Breast epithelium (tissue), 4 donors: ENCODE measurements around the gene ITPR2. TPM values are rescaled to one million over a fixed set of nuclear protein-coding genes. Genes with fewer than 3 reads are reported as not detected.

Experiments
- DNase-seq, 2 donors: peaks; one replicate each; pipeline ENCODE4 v3.0.0-alpha.2; 2019; ENCODE audit warnings: low spot score in 2 of 2
- H3K27ac ChIP-seq, 2 donors: fragments of 200-600 bp; sonication (generic) in 1 of 2; one replicate each; pipeline ENCODE4 v1.5.1; 2016 to 2019; ENCODE audit warnings: mild to moderate bottlenecking in 1 of 2
- H3K27me3 ChIP-seq, 2 donors: fragments of 200-600 bp; sonication (generic) in 1 of 2; one replicate each; pipeline versions ENCODE4 v1.5.1 to v1.6.0; 2017 to 2019; ENCODE audit warnings: control low read depth in 1 of 2, mild to moderate bottlenecking in 1 of 2
- H3K36me3 ChIP-seq: fragments of 200-600 bp; one replicate; pipeline ENCODE4 v1.5.1; 2019
- H3K4me1 ChIP-seq, 2 donors: fragments of 200-600 bp; sonication (generic); one replicate each; pipeline ENCODE4 v1.5.1; 2016 to 2019; ENCODE audit warnings: control low read depth in 1 of 2
- H3K4me3 ChIP-seq, 3 donors: fragments of 200-600 bp; sonication (generic); 1 replicate in 2 of 3; 2 replicates in 1 of 3; pipeline ENCODE4 v1.5.1; 2016 to 2019; ENCODE audit warnings: mild to moderate bottlenecking in 3 of 3, moderate library complexity in 2 of 3
- H3K9me3 ChIP-seq, 2 donors: fragments of 200-600 bp; sonication (generic) in 1 of 2; one replicate each; pipeline ENCODE4 v1.5.1; 2016 to 2019; ENCODE audit warnings: control low read depth in 1 of 2
- POLR2A ChIP-seq: fragments of 450-650 bp; IDR thresholded peaks from one replicate; pipeline ENCODE4 v1.6.1; 2016; ENCODE audit warnings: antibody characterized with exemption, mild to moderate bottlenecking, moderate library complexity
- POLR2AphosphoS5 ChIP-seq, 3 donors: sonication (generic); formaldehyde crosslinking; IDR thresholded peaks; one replicate each; pipeline ENCODE4 v1.6.1; 2017; ENCODE audit warnings: antibody characterized with exemption in 3 of 3
- intact Hi-C: fragments of 100-400 bp; cut with DNase I; formaldehyde crosslinking; loops from one replicate; pipeline ENCODE4 v1.15.1; 2023; ENCODE audit warnings: low total_unique reads
- total RNA-seq, 3 donors: library from RNA; depleted of rRNA; stranded (reverse); fragments of >200 nt; gene quantifications; one replicate each; pipeline ENCODE4 v1.1.0, GENCODE V29; 2016
- TF ChIP-seq, protein P1 (sequence below), 3 donors: fragments of 450-650 bp; IDR thresholded peaks; one replicate each; pipeline ENCODE4 v1.5.1; 2016 to 2017; ENCODE audit warnings: antibody characterized with exemption in 3 of 3, mild to moderate bottlenecking in 3 of 3, moderate library complexity in 3 of 3

The ITPR2 gene
- total RNA-seq, 3 donors from 2014 or later = 47.2 to 95.0 (median 66.5) TPM

DNA sequence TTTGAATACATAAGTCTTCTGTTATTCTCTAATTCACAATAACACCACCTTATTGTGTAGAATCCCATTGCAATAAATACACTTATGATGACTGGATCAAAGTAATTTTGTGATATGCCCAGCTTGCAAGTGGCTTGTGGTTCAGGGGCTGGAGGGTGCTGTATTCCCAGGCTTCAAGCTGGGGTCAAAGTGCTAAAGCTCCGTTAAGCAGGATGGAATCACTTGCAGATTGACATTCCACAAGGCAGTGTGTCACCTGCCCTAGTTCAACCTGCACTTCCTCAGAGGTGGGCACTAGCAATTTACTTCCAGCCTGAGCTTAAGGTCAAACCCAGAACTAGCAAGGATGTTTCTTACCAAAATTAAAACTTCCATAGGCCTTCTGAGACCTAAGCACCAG is 471.0 kb downstream of the ITPR2 start:
- DNase-seq = no peak
- Histone ChIP-seq H3K9me3 (no peaks in the 10 kb centered on the region), H3K27me3 (no peaks in the 10 kb centered on the region)

DNA sequence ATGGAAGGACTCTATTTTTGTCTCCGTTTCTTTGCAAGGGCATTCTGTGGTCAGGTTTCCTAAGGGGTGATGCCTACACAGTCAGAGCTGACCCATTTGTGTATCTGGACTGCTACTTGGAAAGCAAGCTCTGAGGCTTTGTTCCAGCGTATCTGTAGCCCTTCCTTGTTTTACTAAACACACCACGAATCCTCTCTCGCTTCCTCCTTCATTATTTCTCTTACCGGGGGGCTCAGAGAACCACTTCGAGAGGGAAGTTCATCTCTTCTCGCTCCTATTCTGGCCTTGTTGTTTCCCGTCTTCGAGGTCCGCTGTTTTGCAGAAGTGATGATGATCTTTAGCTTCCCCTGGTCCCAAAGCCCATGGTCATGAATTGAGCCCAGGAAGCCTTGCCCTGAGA is 472.9 kb downstream of the ITPR2 start:
- no peak overlapping the region for H3K27ac ChIP-seq
- H3K9me3 ChIP-seq = no peaks in the 10 kb centered on the region
- H3K36me3 ChIP-seq = no peaks in the 10 kb centered on the region
- no peaks in the 10 kb centered on the region for H3K4me1 ChIP-seq
- intact Hi-C loops = no loop called here
- no peak for DNase-seq
- H3K27me3 ChIP-seq = no peaks in the 10 kb centered on the region
- TF ChIP-seq, protein P1, sequence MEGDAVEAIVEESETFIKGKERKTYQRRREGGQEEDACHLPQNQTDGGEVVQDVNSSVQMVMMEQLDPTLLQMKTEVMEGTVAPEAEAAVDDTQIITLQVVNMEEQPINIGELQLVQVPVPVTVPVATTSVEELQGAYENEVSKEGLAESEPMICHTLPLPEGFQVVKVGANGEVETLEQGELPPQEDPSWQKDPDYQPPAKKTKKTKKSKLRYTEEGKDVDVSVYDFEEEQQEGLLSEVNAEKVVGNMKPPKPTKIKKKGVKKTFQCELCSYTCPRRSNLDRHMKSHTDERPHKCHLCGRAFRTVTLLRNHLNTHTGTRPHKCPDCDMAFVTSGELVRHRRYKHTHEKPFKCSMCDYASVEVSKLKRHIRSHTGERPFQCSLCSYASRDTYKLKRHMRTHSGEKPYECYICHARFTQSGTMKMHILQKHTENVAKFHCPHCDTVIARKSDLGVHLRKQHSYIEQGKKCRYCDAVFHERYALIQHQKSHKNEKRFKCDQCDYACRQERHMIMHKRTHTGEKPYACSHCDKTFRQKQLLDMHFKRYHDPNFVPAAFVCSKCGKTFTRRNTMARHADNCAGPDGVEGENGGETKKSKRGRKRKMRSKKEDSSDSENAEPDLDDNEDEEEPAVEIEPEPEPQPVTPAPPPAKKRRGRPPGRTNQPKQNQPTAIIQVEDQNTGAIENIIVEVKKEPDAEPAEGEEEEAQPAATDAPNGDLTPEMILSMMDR (IDR thresholded peaks at IDR 0.05) = no peak
- TF ChIP-seq POLR2A (no peak), POLR2AphosphoS5 (IDR thresholded peaks at IDR 0.05) (no peak)
- no peak overlapping the region for H3K4me3 ChIP-seq

More for the DNA sequence above, 471.0 kb downstream of the ITPR2 start:
- H3K4me3 ChIP-seq = no peak overlapping the region
- no peaks in the 10 kb centered on the region for H3K4me1 ChIP-seq
- intact Hi-C loops = no loop called here
- no peak overlapping the region for H3K27ac ChIP-seq
- TF ChIP-seq POLR2A (no peak), POLR2AphosphoS5 (IDR thresholded peaks at IDR 0.05) (no peak)
- TF ChIP-seq, protein P1 (IDR thresholded peaks at IDR 0.05) = no peak
- H3K36me3 ChIP-seq = no peaks in the 10 kb centered on the region

DNA sequence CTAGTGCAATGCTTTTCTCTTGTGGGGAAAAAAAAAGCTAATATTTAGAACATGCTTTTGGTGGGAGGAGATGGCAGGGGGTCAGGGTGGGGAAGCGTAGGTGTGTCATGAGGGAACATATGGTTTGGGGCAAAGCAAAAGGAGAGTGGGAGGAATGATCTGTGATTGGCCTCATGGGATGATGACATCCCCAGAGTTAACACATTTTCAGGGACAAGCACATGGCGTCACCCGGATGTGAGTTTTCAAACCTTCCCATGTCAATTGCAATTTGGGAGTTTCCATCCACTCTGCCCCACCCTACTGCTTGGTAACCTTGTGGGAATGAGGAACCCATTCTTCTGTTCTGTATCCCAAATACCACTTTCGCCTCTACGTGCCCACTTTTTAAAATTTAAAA is 473.4 kb downstream of the ITPR2 start:
- no peak overlapping the region for H3K27ac ChIP-seq
- H3K27me3 ChIP-seq = no peaks in the 10 kb centered on the region
- intact Hi-C loops = no loop called here
- no peaks in the 10 kb centered on the region for H3K36me3 ChIP-seq
- DNase-seq = no peak
- H3K9me3 ChIP-seq = no peaks in the 10 kb centered on the region
- TF ChIP-seq POLR2A (no peak), POLR2AphosphoS5 (IDR thresholded peaks at IDR 0.05) (no peak)
- TF ChIP-seq, protein P1 (IDR thresholded peaks at IDR 0.05) = no peak
- no peaks in the 10 kb centered on the region for H3K4me1 ChIP-seq
- H3K4me3 ChIP-seq = no peak overlapping the region

DNA sequence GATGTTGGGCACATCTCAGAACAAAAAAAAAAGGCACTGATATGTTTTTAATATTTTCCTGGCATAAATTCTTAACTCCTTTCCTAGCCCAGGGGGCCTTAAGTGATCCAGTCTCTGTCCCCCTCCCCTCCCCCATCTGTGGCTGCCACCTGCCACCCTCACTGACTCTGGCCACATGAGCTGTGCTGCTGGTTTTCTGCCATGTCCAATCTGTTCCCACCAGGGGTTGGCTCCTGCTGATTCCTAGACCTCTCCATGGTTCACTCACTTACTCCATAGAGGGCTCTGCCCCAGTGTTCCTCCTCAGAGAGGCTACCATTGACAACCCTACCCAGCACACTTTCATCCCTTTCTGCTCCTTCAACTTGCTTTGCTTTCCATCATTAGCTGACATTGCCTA is 474.3 kb downstream of the ITPR2 start:
- Histone ChIP-seq H3K27me3 (no peaks in the 10 kb centered on the region), H3K4me3 (no peak overlapping the region), H3K9me3 (no peaks in the 10 kb centered on the region), H3K4me1 (no peaks in the 10 kb centered on the region), H3K27ac (no peak overlapping the region), H3K36me3 (no peaks in the 10 kb centered on the region)
- TF ChIP-seq, protein P1 (IDR thresholded peaks at IDR 0.05) = no peak
- TF ChIP-seq POLR2A = no peak
- no peak for TF ChIP-seq POLR2AphosphoS5 (IDR thresholded peaks at IDR 0.05)
- intact Hi-C loops = no loop called here
- DNase-seq = no peak

DNA sequence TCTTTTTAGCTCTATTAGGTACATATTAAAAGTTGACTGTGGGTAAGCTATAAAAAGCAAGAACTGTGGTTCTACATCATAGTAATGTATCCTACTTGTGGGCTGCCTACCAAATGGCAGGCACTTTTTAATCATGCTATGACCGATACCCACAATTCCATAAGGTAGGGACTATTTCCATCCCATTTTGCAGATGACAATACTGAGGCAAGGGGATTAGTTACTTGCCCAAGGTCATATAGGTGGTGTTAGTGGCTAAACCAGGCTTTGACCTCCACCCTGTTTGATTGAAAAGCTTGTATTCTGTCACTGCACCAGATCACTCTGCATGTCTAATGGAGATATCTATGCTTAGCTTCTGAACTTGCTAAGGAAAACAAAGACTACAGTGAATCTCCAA is 485.7 kb downstream of the ITPR2 start:
- no peak overlapping the region for H3K4me3 ChIP-seq
- no peak overlapping the region for H3K27ac ChIP-seq
- no peak for DNase-seq
- intact Hi-C loops = no loop called here
- H3K9me3 ChIP-seq = no peaks in the 10 kb centered on the region
- TF ChIP-seq, protein P1 (IDR thresholded peaks at IDR 0.05) = no peak
- TF ChIP-seq POLR2AphosphoS5 (IDR thresholded peaks at IDR 0.05) (no peak), POLR2A (no peak)
- no peaks in the 10 kb centered on the region for H3K36me3 ChIP-seq
- no peaks in the 10 kb centered on the region for H3K27me3 ChIP-seq
- no peaks in the 10 kb centered on the region for H3K4me1 ChIP-seq
